Keratinocyte (primary cell): ENCODE data around the gene SEPHS1. TPM values are rescaled to one million over a fixed set of nuclear protein-coding genes. Genes with fewer than 3 reads are reported as not detected.

Source experiments
- DNase-seq: peaks from one replicate; pipeline ENCODE4 v3.0.0-alpha.2; 2011; ENCODE audit warnings: low read depth, missing footprints, low spot score
- FAIRE-seq: peaks from 2 replicates; lab custom pipeline; 2011; peaks lifted over from hg19 to GRCh38; lab: Jason Lieb, UNC
- H2AFZ ChIP-seq: 2 replicates; pipeline ENCODE4 v1.6.0; 2012; ENCODE audit warnings: low read length, control low read depth, inconsistent platforms; ENCODE audit not compliant: control insufficient read depth
- H3K27ac ChIP-seq: 2 replicates; pipeline ENCODE4 v1.5.1; 2011; ENCODE audit warnings: low read length; ENCODE audit not compliant: control insufficient read depth, insufficient read depth
- H3K27me3 ChIP-seq: 3 replicates; pipeline ENCODE4 v1.6.0; 2011; ENCODE audit warnings: low read length; ENCODE audit not compliant: control insufficient read depth, insufficient read depth; ENCODE audit errors: extremely low read depth
- H3K36me3 ChIP-seq, 2 experiments: 2 replicates in 1 of 2; 3 replicates in 1 of 2; pipeline ENCODE4 v1.5.1; 2011; ENCODE audit warnings: low read length in 2 of 2, mild to moderate bottlenecking in 1 of 2; ENCODE audit not compliant: control insufficient read depth in 2 of 2, insufficient read depth in 2 of 2; ENCODE audit errors: extremely low read depth in 1 of 2
- H3K4me1 ChIP-seq: 3 replicates; pipeline ENCODE4 v1.5.1; 2011; ENCODE audit warnings: low read length; ENCODE audit not compliant: control insufficient read depth, insufficient read depth; ENCODE audit errors: extremely low read depth
- H3K4me2 ChIP-seq: 3 replicates; pipeline ENCODE4 v1.6.0; 2011; ENCODE audit warnings: low read depth, low read length; ENCODE audit not compliant: control insufficient read depth, insufficient read depth; ENCODE audit errors: extremely low read depth
- H3K4me3 ChIP-seq, 3 experiments: fragments of 200-600 bp in 1 of 3; sonication (generic) in 1 of 3; 2 replicates in 2 of 3; 3 replicates in 1 of 3; pipeline ENCODE4 v1.5.1; 2011 to 2016; ENCODE audit warnings: low read length in 3 of 3, mild to moderate bottlenecking in 3 of 3, control low read depth in 2 of 3, inconsistent platforms in 1 of 3, low read depth in 1 of 3, mixed read lengths in 1 of 3, mixed run types in 1 of 3, moderate library complexity in 1 of 3; ENCODE audit not compliant: control insufficient read depth in 2 of 3, insufficient read depth in 2 of 3; ENCODE audit errors: extremely low read depth in 1 of 3
- H3K79me2 ChIP-seq: 2 replicates; pipeline ENCODE4 v1.6.0; 2012; ENCODE audit warnings: low read length; ENCODE audit not compliant: control insufficient read depth, insufficient read depth
- H3K9ac ChIP-seq: 3 replicates; pipeline ENCODE4 v1.6.0; 2011; ENCODE audit warnings: low read length; ENCODE audit not compliant: control insufficient read depth, insufficient read depth; ENCODE audit errors: extremely low read depth
- H3K9me1 ChIP-seq: 3 replicates; pipeline ENCODE4 v1.6.0; 2011; ENCODE audit warnings: low read length; ENCODE audit not compliant: control insufficient read depth, insufficient read depth; ENCODE audit errors: extremely low read depth
- H3K9me3 ChIP-seq: 2 replicates; pipeline ENCODE4 v1.5.1; 2012; ENCODE audit warnings: low read depth, low read length; ENCODE audit not compliant: control insufficient read depth
- H4K20me1 ChIP-seq: 3 replicates; pipeline ENCODE4 v1.6.0; 2011; ENCODE audit warnings: low read length; ENCODE audit not compliant: control insufficient read depth, insufficient read depth; ENCODE audit errors: extremely low read depth
- CTCF ChIP-seq, 3 experiments: IDR thresholded peaks in 1 of 3; conservative IDR thresholded peaks in 1 of 3; optimal IDR thresholded peaks in 1 of 3; 2 replicates in 2 of 3; 3 replicates in 1 of 3; pipeline versions ENCODE3 to v1.5.1; 2011; ENCODE audit warnings: low read length in 3 of 3, mild to moderate bottlenecking in 3 of 3, moderate library complexity in 2 of 3, control low read depth in 1 of 3, inconsistent platforms in 1 of 3; ENCODE audit not compliant: insufficient read depth in 2 of 3; ENCODE audit errors: extremely low read depth in 1 of 3
- EZH2 ChIP-seq: IDR thresholded peaks from one replicate; pipeline ENCODE4 v1.6.1; 2012; ENCODE audit warnings: inconsistent platforms, mild to moderate bottlenecking, low read length, moderate library complexity
- dilution Hi-C: fragments of 300-500 bp; cut with MboI; formaldehyde crosslinking; loops from one replicate; pipeline ENCODE4 v1.7.0; 2020; ENCODE audit warnings: low sequenced_read_pairs; ENCODE audit not compliant: extremely low pct_ligation_motif_present
- polyA plus RNA-seq, 5 experiments: library from polyadenylated mRNA; depleted of rRNA in 3 of 5; stranded (reverse) in 3 of 5; stranded (forward) in 1 of 5; unstranded in 1 of 5; fragments of >200 nt; gene quantifications; 1 replicate in 1 of 5; 2 replicates in 3 of 5; 3 replicates in 1 of 5; pipeline versions ENCODE4 v1.2.1 to v1.2.3, GENCODE V29; 2011 to 2012; ENCODE audit warnings: missing spikeins in 2 of 5, low read depth in 1 of 5, low replicate concordance in 1 of 5

SEPHS1 gene
- polyA plus RNA-seq, 1 donor (not counting 4 experiments of a cell fraction or from before 2014, with no cell fraction given): 65.4 TPM

GRCh38 chr10:13360587-13360986 is 12.5 kb upstream of the SEPHS1 start:
- no peak overlapping the region for H2AFZ ChIP-seq
- H3K79me2 ChIP-seq: no peaks in the 10 kb centered on the region
- H3K27me3 ChIP-seq: no peaks in the 10 kb centered on the region
- dilution Hi-C loops: no loop called here
- DNase-seq: no peak
- H4K20me1 ChIP-seq: no peaks in the 10 kb centered on the region
- no peak overlapping the region for H3K27ac ChIP-seq
- no peaks in the 10 kb centered on the region for H3K9me3 ChIP-seq
- H3K9ac ChIP-seq: no peak overlapping the region
- no peak for FAIRE-seq
- H3K4me3 ChIP-seq: no peak overlapping the region
- no peak overlapping the region for H3K4me2 ChIP-seq
- H3K36me3 ChIP-seq: no peaks in the 10 kb centered on the region
- H3K4me1 ChIP-seq: no peaks in the 10 kb centered on the region
- no peak for TF ChIP-seq EZH2
- no peak for TF ChIP-seq CTCF (optimal IDR thresholded peaks at IDR 0.05 in 1 of 3, IDR thresholded peaks at IDR 0.05 in 1 of 3, conservative IDR thresholded peaks at IDR 0.05 in 1 of 3; ENCODE audit: extremely low read depth in 1 of 3, insufficient read depth in 2 of 3, low read length in 3 of 3)
- H3K9me1 ChIP-seq: no peaks in the 10 kb centered on the region

GRCh38 chr10:13356392-13356791 is 8.3 kb upstream of the SEPHS1 start:
- Histone ChIP-seq H3K27ac (no peak overlapping the region), H2AFZ (no peak overlapping the region), H3K4me3 (no peak overlapping the region), H3K9ac (no peak overlapping the region), H3K4me1 (no peaks in the 10 kb centered on the region), H3K9me1 (no peaks in the 10 kb centered on the region), H3K36me3 (no peaks in the 10 kb centered on the region), H3K79me2 (no peaks in the 10 kb centered on the region), H3K9me3 (no peaks in the 10 kb centered on the region), H3K4me2 (no peak overlapping the region), H3K27me3 (peaks cover 12% of the 10 kb centered on the region), H4K20me1 (no peaks in the 10 kb centered on the region)
- dilution Hi-C loops: no loop called here
- TF ChIP-seq EZH2: no peak
- no peak for TF ChIP-seq CTCF (optimal IDR thresholded peaks at IDR 0.05 in 1 of 3, IDR thresholded peaks at IDR 0.05 in 1 of 3, conservative IDR thresholded peaks at IDR 0.05 in 1 of 3; ENCODE audit: extremely low read depth in 1 of 3, insufficient read depth in 2 of 3, low read length in 3 of 3)
- DNase-seq (no peak), FAIRE-seq (no peak)
